GM18907 (cell line): ENCODE measurements around the gene BIRC7.

Experiments
- ATAC-seq: cut with Tn5 transposase; IDR thresholded peaks from one replicate; pipeline ENCODE4 v1.9.1; 2021; ENCODE audit warnings: mild to moderate bottlenecking, moderate library complexity; ENCODE audit not compliant: unreplicated experiment

The BIRC7 gene

GRCh38 chr20:63235399-63235983, at the start of gene BIRC7:
TSS of gene BIRC7 (plus strand) at chr20:63235905. CDS start at chr20:63236097, 192 bp downstream.
- no peak for ATAC-seq

GRCh38 chr20:63186084-63186483, 49.6 kb upstream of the BIRC7 start:
- ATAC-seq, result no peak

GRCh38 chr20:63186528-63187316, 49.0 kb upstream of the BIRC7 start:
- ATAC-seq, result no peak

GRCh38 chr20:63187338-63188158, 48.2 kb upstream of the BIRC7 start:
- no peak for ATAC-seq

GRCh38 chr20:63188159-63188442, 47.6 kb upstream of the BIRC7 start:
- ATAC-seq, result no peak

GRCh38 chr20:63188641-63189321, 46.9 kb upstream of the BIRC7 start:
- no peak for ATAC-seq

GRCh38 chr20:63189322-63189642, 46.4 kb upstream of the BIRC7 start:
- ATAC-seq, result no peak

- no peak for ATAC-seq
These were observed 45.7 kb upstream of the BIRC7 start for GRCh38 chr20:63189846-63190559.

- no peak for ATAC-seq
These were observed 44.9 kb upstream of the BIRC7 start for GRCh38 chr20:63190828-63191227.

- ATAC-seq, result no peak
These were observed 44.3 kb upstream of the BIRC7 start for GRCh38 chr20:63191400-63191799.

GRCh38 chr20:63192721-63193120, 43.0 kb upstream of the BIRC7 start:
- ATAC-seq, result no peak

- ATAC-seq, result no peak
These were observed 41.5 kb upstream of the BIRC7 start for GRCh38 chr20:63194007-63194796.

GRCh38 chr20:63194797-63195173, 40.9 kb upstream of the BIRC7 start:
- ATAC-seq, result no peak

GRCh38 chr20:63196768-63197470, 38.8 kb upstream of the BIRC7 start:
- ATAC-seq, result no peak

GRCh38 chr20:63198606-63199005, 37.1 kb upstream of the BIRC7 start:
- no peak for ATAC-seq

- ATAC-seq, result no peak
These were observed 33.7 kb upstream of the BIRC7 start for GRCh38 chr20:63202021-63202420.

- ATAC-seq, result no peak
These were observed 32.7 kb upstream of the BIRC7 start for GRCh38 chr20:63202811-63203526.

GRCh38 chr20:63204362-63204761, 31.3 kb upstream of the BIRC7 start:
- no peak for ATAC-seq

- ATAC-seq, result no peak
These were observed 29.8 kb upstream of the BIRC7 start for GRCh38 chr20:63205896-63206295.
